Mononuclear cell (primary cell): ENCODE data around the gene ENDOG. TPM values are rescaled to one million over a fixed set of nuclear protein-coding genes. Genes with fewer than 3 reads are reported as not detected.

ENCODE experiments used
- H3K27me3 ChIP-seq: 2 replicates; pipeline ENCODE4 v1.6.0; 2011; ENCODE audit warnings: low read length, control low read depth; ENCODE audit not compliant: insufficient read depth
- H3K4me1 ChIP-seq: 2 replicates; pipeline ENCODE4 v1.5.1; 2011; ENCODE audit warnings: mild to moderate bottlenecking, low read length, control low read depth; ENCODE audit not compliant: insufficient read depth
- H3K4me3 ChIP-seq: 2 replicates; pipeline ENCODE4 v1.5.1; 2011; ENCODE audit warnings: mild to moderate bottlenecking, low read length, moderate library complexity
- H3K9me3 ChIP-seq: 2 replicates; pipeline ENCODE4 v1.5.1; 2011; ENCODE audit warnings: low read depth, mild to moderate bottlenecking, control low read depth, low read length
- total RNA-seq: library from RNA; depleted of rRNA; stranded (reverse); fragments of >200 nt; gene quantifications from one replicate; pipeline ENCODE4 v1.2.3, GENCODE V29; 2012

The ENDOG gene
- total RNA-seq, 1 donor = 3.0 TPM

DNA sequence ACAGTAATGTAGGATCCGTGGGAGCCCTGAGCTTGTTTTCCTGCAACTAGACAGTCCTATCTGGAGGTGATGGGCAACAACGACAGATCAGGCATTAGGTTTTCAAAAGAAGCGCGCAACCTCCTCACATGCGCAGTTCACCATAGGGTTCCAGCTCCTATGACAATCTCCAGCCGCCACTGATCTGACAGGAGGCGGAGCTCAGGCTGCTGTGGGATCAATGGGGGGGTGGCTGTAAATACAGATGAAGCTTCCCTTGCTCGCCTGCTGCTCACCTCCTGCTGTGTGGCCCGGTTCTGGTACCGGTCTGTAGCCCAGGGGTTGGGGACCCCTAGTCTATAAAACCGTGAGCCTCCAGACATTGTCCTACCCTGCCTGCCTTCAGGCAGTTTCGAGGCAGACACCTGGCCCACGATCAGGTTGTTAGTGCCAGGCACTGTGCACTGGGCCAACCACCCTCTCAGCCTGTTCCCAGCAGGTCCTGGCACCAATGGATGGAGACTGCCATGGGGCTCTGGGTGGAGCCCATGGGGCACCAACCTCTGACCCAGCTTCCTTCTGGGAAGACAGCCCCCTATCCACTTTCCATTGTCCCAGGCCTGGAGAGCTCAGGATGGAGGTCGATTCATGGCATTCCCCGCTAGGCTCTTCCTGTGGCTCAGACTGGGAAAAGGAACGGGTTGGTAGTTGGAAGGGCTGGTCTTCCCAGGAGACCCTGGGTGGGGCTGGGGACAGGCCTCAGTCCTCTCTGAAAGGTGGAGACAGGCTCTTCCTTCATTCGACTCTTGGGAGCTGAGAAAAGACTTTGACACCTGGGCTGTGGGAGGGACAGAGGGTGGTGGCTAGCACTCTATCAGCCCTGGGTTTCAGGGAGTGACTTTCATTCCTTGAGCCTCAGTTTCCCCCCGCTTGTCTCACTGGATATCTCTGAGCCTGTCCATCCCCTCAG, 1.7 kb downstream of the ENDOG start:
- H3K27me3 ChIP-seq = no peaks in the 10 kb centered on the region

DNA sequence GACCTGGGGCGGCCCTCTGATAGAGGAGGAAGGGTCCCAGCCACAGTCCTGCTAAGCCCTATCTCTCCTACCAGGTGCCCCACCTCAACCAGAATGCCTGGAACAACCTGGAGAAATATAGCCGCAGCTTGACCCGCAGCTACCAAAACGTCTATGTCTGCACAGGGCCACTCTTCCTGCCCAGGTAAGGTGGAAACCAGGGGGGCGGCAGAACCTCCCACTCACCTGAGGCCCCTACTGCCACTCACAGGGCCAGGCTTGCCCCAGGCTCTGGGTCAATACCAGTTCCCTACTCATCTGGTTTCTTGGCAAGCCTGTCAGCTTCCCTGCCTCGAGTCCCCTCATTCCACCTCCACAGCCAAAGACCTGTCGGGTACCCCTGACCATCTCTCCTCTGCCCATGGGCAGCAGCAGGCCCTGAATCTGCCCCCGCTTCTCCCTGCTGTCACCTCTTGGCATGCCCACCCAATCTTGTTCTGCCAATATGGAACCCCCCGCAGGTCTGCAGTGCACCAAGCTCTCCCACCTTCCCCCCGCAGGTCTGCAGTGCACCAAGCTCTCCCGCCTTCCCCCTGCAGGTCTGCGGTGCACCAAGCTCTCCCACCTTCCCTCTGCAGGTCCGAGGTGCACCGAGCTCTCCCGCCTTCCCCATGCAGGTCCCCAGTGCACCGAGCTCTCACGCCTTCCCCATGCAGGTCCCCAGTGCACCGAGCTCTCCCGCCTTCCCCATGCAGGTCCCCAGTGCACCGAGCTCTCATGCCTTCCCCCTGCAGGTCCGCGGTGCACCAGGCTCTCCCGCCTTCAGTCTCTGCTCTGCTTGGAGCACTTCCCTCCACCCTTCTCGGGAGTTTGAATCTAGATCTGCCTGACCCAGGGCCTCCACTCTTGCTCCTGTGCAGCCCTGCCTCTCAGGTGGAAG, 2.6 kb downstream of the ENDOG start:
- Histone ChIP-seq H3K4me1 (peaks cover 17% of the 10 kb centered on the region), H3K27me3 (no peaks in the 10 kb centered on the region), H3K9me3 (no peaks in the 10 kb centered on the region), H3K4me3 (no peak overlapping the region)

More for the DNA sequence above, 1.7 kb downstream of the ENDOG start:
- H3K4me3 ChIP-seq = no peak overlapping the region
- no peaks in the 10 kb centered on the region for H3K9me3 ChIP-seq
- H3K4me1 ChIP-seq = peaks cover 17% of the 10 kb centered on the region

DNA sequence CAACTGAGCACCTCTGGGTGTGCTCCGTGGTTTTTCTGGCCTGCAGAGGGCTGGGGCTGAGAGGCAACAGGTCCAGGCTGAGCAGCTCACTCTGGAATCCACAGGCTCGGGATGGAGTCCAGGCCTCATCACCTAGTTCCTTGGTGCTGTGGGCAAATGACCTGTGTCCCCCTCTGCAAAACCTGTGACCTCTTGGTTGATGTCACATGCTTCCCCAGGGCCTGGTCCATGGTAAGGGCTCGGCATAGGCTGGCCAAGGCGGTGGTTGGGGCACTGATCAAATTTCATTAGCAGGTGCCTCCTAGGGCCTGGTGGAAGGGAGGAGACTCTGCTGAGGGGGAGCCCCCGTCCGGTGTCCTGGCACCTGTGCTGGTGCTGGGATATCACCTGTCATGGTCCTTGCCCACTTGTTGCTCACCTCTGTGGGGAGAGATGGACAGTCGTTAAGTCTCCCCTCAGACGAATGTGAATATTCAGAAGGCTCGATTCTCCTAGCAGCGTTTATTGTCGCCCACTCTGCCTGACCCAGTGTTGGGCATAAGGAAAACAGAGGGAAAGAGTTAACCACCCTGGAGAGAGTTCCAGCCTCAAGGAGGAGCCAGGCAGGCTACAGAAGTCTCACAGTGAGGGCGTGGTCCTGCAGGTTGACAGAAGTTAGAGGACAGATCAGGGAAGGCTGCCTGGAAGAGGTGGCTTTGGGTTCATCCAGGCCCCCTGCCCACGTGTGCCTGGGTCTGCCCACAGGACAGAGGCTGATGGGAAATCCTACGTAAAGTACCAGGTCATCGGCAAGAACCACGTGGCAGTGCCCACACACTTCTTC, 3.5 kb downstream of the ENDOG start:
- no peak overlapping the region for H3K4me3 ChIP-seq
- peaks cover 17% of the 10 kb centered on the region for H3K4me1 ChIP-seq
- H3K27me3 ChIP-seq = no peaks in the 10 kb centered on the region
- no peaks in the 10 kb centered on the region for H3K9me3 ChIP-seq

DNA sequence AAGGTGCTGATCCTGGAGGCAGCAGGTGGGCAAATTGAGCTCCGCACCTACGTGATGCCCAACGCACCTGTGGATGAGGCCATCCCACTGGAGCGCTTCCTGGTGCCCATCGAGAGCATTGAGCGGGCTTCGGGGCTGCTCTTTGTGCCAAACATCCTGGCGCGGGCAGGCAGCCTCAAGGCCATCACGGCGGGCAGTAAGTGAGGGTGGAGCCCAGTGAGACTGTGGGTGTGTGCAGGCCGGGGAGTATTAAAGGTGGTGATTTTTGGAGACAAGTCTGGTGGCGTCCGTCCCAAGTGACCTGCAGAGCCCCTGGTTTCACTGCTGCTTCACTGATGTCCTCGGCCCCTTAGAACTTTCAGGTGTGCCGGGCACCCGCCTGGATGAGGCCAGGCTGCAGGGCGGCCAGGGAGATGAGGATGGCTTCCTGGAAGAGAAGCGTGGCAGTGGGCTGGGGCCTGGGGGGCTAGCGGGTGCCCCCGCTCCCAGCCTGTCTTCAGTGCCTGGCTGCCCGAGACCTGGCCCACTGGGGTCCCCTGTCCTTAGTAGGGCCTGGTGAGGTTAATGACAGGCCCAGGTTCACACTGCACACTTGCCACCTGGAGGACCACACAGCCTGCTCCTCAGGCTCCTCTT, 4.2 kb downstream of the ENDOG start:
- Histone ChIP-seq H3K4me3 (no peak overlapping the region), H3K9me3 (no peaks in the 10 kb centered on the region), H3K4me1 (peaks cover 16% of the 10 kb centered on the region), H3K27me3 (no peaks in the 10 kb centered on the region)

DNA sequence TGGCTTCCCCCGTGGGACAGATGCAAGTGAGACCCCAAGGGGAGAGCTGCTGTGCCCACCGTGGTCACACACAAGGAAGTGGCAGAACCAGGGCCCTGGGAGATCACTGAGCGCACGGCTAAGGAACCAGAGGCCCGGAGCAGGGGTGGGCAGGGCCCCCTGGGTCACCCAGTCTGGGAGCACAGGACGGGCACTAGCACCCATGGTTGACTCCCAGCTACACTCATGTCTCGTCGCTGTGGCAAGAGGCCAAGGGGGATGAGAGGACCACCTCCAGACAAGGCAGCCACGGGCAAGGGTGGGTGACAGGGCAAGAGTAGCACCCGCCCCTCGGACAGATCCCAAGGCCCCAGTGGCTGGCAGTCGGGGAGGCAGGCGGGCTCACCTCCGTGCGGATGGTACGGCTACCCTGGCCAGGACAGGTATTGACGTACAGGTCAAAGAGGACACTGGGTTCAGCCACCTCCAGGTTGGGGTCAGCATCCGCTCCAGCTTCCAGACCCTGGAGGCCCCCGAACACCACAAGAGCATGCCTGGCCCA, 5.1 kb downstream of the ENDOG start:
- Histone ChIP-seq H3K27me3 (no peaks in the 10 kb centered on the region), H3K9me3 (no peaks in the 10 kb centered on the region), H3K4me1 (peaks cover 16% of the 10 kb centered on the region), H3K4me3 (no peak overlapping the region)

DNA sequence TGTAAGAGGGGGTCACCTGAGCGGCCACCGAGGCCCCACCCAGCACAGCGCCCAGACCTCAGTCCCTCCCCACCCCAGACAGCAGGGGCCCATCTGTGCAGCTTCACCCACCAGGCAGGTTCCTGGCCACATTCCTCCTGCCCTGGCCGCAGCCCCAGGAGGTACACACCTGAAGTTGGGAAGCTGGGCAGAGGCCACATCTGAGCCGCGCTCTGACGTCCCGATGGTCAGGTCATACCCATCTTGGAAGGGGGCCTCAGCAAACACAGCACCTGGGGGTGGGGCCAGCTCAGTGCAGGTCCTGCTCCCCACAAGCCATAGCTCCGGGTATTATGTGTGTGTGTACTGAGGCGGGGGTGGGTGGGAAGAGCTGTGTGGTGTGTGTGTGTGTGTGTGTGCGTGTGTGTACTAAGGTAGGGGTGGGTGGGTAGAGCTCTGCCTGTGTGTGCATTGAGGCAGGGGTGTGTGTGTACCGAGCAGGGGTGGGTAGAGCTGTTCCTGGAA, 5.7 kb downstream of the ENDOG start:
- Histone ChIP-seq H3K9me3 (no peaks in the 10 kb centered on the region), H3K4me3 (no peak overlapping the region), H3K27me3 (no peaks in the 10 kb centered on the region), H3K4me1 (peaks cover 20% of the 10 kb centered on the region)

DNA sequence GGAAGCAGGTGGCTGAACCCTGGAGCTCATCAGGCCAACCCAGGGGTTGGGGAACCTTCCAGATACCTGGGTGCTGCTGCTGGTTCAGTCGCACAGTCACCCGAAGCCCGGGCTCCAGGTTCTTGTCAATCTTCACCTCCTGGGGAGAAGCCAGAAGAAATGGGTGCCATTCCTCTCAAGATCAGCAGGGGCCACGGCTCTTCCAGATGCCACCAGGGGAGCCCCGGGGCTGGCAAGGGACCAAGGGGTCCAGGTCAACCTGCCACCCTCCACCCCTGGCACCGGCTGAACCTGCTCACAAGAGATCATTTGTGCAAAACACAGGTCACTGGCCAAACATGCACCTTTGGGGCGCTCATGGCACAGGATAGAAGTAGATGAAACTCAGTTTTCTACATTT, 6.6 kb downstream of the ENDOG start:
- Histone ChIP-seq H3K4me1 (peaks cover 15% of the 10 kb centered on the region), H3K27me3 (no peaks in the 10 kb centered on the region), H3K9me3 (no peaks in the 10 kb centered on the region), H3K4me3 (no peak overlapping the region)

DNA sequence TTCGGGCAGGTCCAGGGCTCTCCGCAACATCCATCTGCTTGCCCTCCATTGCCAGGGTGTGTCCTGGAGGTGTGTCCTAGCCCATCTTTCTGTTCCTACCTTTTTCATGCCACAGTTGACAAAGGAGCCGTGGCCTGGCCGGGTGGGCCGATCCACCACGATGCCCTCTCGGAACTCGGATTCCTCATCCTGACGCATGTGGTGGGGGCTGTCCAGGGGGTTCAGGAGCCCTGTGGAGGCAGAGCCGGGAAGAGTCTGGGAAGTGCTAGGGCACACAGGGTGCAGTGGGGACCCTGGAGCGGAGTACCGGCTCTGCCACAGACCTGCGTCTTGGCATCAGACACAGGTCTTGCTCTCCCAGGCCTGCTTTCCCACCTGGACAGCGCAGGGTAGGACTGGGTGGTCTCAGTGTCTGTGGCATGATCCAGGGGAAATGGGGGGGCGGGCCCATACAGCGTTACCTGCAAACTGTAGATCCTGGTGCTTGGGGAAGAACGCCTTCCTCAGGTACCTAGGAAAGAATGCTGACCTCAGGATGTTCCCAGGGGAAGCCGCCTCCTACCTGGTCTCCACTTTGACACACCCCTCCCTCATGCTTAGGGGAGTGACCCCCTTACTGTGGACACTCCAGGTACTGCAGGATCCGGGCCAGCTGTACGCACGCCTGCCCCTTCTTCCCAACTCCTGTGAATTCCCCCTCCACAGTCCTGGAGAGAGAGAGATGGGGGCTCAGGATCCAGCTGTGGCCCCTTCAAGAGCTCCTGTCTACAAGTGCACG, 7.8 kb downstream of the ENDOG start:
- Histone ChIP-seq H3K4me3 (no peak overlapping the region), H3K9me3 (no peaks in the 10 kb centered on the region), H3K27me3 (no peaks in the 10 kb centered on the region), H3K4me1 (peaks cover 20% of the 10 kb centered on the region)

DNA sequence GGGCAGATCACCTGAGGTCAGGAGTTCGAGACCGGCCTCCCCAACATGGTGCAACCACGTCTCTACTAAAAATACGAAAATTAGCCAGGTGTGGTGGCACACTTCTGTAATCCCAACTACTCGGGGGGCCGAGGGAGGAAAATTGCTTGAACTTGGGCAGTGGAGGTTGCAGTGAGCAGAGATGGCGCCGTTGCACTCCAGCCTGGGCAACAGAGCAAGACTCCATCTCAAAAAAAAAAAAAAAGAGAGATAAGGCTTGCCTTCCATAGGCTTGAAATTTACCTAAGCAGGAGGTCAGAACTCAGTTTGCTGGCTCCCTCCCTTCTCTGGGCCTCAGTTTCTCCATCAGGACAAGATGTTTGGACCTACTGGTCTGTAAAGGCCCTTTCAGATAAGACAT, 10.0 kb downstream of the ENDOG start:
- no peaks in the 10 kb centered on the region for H3K27me3 ChIP-seq
- no peaks in the 10 kb centered on the region for H3K9me3 ChIP-seq
- H3K4me1 ChIP-seq = peaks cover 20% of the 10 kb centered on the region
- H3K4me3 ChIP-seq = no peak overlapping the region

DNA sequence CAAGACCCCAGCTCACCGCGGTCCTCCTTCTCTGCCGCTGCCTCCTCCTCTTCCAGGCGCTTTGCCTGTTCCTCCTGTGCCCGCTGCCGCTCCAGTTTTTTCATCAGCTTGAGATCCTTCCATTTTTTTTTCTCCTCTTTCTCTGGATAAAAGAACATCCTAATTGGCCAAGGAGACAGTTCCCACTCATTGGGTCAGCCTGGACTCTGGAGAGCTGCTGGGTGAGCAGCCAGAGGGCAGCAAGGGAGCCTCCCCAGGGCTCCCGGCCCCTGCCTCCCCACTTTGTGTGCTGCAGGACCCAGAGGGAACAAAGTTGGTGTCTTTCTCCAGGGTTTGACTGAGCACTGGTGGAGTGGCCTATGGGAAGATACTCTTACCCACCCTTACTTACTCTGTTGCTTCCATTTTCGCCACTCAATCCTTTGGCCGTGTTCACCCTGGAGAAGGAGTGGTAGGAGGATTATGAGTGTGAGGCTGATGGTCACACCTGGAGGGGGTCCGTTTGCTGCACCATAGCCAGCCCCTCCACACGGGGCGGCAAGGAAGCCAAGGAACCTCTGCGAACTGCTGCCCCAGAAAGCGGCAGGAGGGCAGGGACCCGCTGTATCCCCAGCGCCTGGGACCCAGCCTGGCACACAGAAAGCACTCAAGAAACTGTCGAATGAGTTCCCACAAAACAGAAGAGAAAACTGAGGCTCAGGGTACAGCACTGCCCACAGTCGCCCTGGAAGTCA, 10.6 kb downstream of the ENDOG start:
- Histone ChIP-seq H3K9me3 (no peaks in the 10 kb centered on the region), H3K4me1 (peaks cover 20% of the 10 kb centered on the region), H3K27me3 (no peaks in the 10 kb centered on the region), H3K4me3 (peak overlapping the region; percentile 81)

DNA sequence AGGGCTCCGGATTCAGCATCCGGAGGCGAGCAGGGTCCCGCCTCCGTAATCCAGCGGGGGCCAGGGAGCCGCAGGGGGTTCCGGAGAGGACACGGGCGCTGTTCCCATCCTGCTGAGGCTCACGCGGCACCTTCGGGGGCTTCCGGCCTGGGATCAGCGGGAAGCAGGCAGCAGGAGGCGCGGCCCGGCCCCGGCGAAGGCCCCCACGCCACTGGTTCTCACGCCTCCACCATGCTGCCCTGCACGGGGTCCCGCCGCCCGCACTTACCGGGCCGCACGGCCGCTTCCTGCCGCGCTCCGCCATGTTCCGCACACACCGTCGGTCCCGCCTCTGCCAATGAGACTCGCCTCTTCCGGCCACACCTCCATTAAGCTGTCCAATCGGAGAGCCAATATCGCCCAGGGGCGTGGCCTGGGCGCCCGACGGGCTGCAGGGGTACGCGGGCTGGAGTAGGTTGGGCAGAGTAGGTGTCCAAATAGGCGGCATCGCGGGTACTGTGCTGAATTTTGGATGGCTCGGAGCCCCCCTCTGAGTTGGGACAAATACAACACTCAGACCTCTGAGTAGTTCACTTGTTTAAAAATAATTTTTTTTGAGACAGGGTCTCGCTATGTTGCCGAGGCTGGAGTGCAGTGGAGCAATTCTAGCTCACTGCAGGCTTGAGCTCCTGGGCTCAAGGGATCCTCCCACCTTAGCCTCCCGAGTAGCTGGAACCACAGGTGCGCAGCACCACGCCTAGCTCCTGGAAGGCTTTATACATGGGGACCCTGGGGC, 11.4 kb downstream of the ENDOG start, which contains the start of gene SPOUT1:
Gene SPOUT1 (minus strand): TSS at position 318 of the 775 bp plus-strand sequence. CDS start 14 bp downstream, at position 304.
- peak within 1 kb of the TSS; percentile 81 for H3K4me3 ChIP-seq
- peaks cover 20% of the 10 kb centered on the region for H3K4me1 ChIP-seq

DNA sequence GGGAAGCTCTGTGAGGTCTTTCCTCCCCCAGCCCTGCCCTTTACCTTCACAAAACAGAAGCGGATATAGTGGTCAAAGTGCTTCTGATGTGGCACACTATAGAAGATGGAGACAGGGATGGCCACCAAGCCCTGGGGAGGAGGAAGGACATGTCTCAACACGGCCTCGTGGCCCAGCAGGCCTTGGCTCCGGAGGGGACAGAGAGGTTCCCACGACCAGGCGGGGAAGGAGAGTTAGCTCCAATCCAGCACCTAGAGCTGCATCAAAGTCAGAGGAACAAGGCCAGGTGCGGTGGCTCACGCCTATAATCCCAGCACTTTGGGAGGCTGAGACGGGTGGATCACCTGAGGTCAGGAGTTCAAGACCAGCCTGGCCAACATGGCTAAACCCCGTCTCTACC, 15.4 kb downstream of the ENDOG start:
- Histone ChIP-seq H3K9me3 (no peaks in the 10 kb centered on the region), H3K4me3 (no peak overlapping the region), H3K4me1 (peaks cover 12% of the 10 kb centered on the region)

More for the DNA sequence above, 11.4 kb downstream of the ENDOG start, which contains the start of gene SPOUT1:
- no peaks in the 10 kb centered on the region for H3K9me3 ChIP-seq
- H3K27me3 ChIP-seq = no peaks in the 10 kb centered on the region

More for the DNA sequence above, 15.4 kb downstream of the ENDOG start:
- no peaks in the 10 kb centered on the region for H3K27me3 ChIP-seq
